HEK293T (cell line): ENCODE measurements around the gene PFKFB1.

Source experiments
- BHLHE40 ChIP-seq: fragments of 450-650 bp; IDR thresholded peaks from 2 replicates; pipeline ENCODE4 v1.6.1; 2016; ENCODE audit warnings: mild to moderate bottlenecking, moderate library complexity, borderline replicate concordance
- ELF4 ChIP-seq: fragments of 450-650 bp; IDR thresholded peaks from 2 replicates; pipeline ENCODE4 v1.6.1; 2017; ENCODE audit warnings: antibody characterized with exemption
- FOXA1 ChIP-seq: fragments of 450-650 bp; IDR thresholded peaks from 2 replicates; pipeline ENCODE4 v1.6.1; 2016; ENCODE audit warnings: mild to moderate bottlenecking
- FOXK2 ChIP-seq: fragments of 450-650 bp; IDR thresholded peaks from 2 replicates; pipeline ENCODE4 v1.6.1; 2016; ENCODE audit warnings: mild to moderate bottlenecking
- FOXM1 ChIP-seq: fragments of 450-650 bp; IDR thresholded peaks from 2 replicates; pipeline ENCODE4 v1.6.1; 2017; ENCODE audit warnings: mild to moderate bottlenecking, borderline replicate concordance
- NFRKB ChIP-seq: fragments of 450-650 bp; IDR thresholded peaks from 2 replicates; pipeline ENCODE4 v1.6.1; 2016; ENCODE audit warnings: mild to moderate bottlenecking, moderate library complexity
- SP1 ChIP-seq: fragments of 450-650 bp; IDR thresholded peaks from 2 replicates; pipeline ENCODE4 v1.6.1; 2017
- SUZ12 ChIP-seq: fragments of 450-650 bp; IDR thresholded peaks from 2 replicates; pipeline ENCODE4 v1.6.1; 2016; ENCODE audit warnings: mild to moderate bottlenecking
- TARDBP ChIP-seq: fragments of 450-650 bp; IDR thresholded peaks from 2 replicates; pipeline ENCODE4 v1.6.1; 2016
- ZNF384 ChIP-seq: fragments of 450-650 bp; IDR thresholded peaks from 2 replicates; pipeline ENCODE4 v1.6.1; 2016
- TF ChIP-seq, protein P1 (sequence below): fragments of 450-650 bp; IDR thresholded peaks from 2 replicates; pipeline ENCODE4 v1.6.1; 2016

DNA sequence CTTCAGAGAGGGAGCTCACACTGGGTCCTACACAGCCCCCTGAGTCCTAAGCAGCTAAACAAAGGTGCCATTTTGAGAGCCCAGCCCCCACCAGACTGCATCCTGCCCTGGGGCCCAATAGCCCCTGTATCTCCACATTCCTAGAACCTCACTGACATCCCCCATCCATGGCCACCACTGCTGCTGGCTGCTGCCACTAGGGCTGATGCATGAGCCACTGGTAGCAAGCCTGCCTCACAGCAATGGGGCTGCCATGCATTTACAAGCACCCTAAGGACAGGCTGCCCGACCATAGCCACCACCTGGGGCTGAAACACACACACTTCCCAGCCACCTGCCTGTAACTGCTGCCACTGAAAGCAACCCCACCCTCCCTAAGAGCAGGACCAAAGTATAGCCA, 99.8 kb downstream of the PFKFB1 start:
- TF ChIP-seq SUZ12 (no peak), SP1 (no peak), FOXM1 (no peak), FOXK2 (no peak), BHLHE40 (no peak), ELF4 (no peak), NFRKB (no peak), FOXA1 (no peak), ZNF384 (no peak), TARDBP (no peak)
- TF ChIP-seq, protein P1, sequence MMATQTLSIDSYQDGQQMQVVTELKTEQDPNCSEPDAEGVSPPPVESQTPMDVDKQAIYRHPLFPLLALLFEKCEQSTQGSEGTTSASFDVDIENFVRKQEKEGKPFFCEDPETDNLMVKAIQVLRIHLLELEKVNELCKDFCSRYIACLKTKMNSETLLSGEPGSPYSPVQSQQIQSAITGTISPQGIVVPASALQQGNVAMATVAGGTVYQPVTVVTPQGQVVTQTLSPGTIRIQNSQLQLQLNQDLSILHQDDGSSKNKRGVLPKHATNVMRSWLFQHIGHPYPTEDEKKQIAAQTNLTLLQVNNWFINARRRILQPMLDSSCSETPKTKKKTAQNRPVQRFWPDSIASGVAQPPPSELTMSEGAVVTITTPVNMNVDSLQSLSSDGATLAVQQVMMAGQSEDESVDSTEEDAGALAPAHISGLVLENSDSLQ = no peak
